ENCODE data around the gene NPAS3. TPM values are rescaled to one million over a fixed set of nuclear protein-coding genes. Genes with fewer than 3 reads are reported as not detected.

The NPAS3 gene
- total RNA-seq, 4 donors from 2014 or later, result 1.5 to 12.3 (median 3.4) TPM

DNA sequence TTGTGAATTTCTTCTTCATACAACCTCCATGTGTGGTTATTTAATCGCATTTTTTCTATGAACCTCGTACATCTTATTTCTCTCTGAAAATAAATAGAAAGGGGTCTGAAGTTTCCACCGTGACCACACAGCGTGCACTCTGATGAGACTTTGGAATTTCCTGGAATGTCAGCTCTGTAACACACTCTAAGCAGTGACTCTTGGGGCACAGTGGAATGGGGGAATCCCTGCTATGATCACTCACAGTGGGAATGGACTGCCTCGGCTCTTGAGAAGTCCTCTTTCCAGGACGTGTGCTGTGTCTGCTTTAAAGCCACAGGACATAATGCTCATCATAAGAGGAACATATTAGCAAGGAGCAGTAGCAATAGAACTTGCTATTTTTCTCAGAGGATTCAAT is 596.0 kb downstream of the NPAS3 start:
- H3K4me3 ChIP-seq, result no peak overlapping the region
- DNase-seq (ENCODE audit: low spot score in 2 of 2), result no peak
- no peak overlapping the region for H3K27ac ChIP-seq
- H3K9me3 ChIP-seq, result no peaks in the 10 kb centered on the region
- H3K36me3 ChIP-seq, result no peaks in the 10 kb centered on the region
- no peaks in the 10 kb centered on the region for H3K4me1 ChIP-seq
- WGBS, 2 donors, result 63 to 72% methylated on average over 6 of the region's 6 CpGs
- TF ChIP-seq EP300 (IDR thresholded peaks at IDR 0.05), result no peak
- TF ChIP-seq, protein P1, sequence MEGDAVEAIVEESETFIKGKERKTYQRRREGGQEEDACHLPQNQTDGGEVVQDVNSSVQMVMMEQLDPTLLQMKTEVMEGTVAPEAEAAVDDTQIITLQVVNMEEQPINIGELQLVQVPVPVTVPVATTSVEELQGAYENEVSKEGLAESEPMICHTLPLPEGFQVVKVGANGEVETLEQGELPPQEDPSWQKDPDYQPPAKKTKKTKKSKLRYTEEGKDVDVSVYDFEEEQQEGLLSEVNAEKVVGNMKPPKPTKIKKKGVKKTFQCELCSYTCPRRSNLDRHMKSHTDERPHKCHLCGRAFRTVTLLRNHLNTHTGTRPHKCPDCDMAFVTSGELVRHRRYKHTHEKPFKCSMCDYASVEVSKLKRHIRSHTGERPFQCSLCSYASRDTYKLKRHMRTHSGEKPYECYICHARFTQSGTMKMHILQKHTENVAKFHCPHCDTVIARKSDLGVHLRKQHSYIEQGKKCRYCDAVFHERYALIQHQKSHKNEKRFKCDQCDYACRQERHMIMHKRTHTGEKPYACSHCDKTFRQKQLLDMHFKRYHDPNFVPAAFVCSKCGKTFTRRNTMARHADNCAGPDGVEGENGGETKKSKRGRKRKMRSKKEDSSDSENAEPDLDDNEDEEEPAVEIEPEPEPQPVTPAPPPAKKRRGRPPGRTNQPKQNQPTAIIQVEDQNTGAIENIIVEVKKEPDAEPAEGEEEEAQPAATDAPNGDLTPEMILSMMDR (IDR thresholded peaks at IDR 0.05), result no peak
- no peak for TF ChIP-seq POLR2A (IDR thresholded peaks at IDR 0.05)
- H3K27me3 ChIP-seq, result no peaks in the 10 kb centered on the region

DNA sequence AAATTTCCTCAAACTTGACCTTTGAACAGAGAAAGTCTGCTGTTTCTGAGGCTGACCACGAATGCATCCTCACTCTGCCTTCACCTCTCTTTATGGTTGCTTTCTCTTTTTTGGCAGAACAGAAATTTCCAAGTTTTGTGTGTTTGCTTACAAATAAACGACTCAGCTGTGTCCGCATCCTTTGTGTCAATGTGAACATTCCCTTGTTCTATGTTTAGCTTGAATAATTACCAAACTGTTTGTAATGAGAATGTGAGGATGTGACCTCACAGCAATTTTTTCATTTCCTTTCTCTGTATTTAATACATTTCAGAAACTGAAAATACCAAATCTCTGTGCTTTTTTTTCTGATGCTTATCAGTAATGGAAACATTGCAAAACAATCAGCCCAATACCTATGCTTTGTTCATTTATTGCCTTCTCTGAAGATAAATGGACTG is 601.3 kb downstream of the NPAS3 start:
- Histone ChIP-seq H3K27ac (no peak overlapping the region), H3K4me3 (no peak overlapping the region), H3K4me1 (peaks cover 0 to 6% (median 0%) of the 10 kb centered on the region in 4 donors), H3K36me3 (no peaks in the 10 kb centered on the region), H3K9me3 (no peaks in the 10 kb centered on the region), H3K27me3 (no peaks in the 10 kb centered on the region)
- no peak for TF ChIP-seq EP300 (IDR thresholded peaks at IDR 0.05)
- TF ChIP-seq, protein P1 (IDR thresholded peaks at IDR 0.05), result no peak
- no peak for TF ChIP-seq POLR2A (IDR thresholded peaks at IDR 0.05)
- no peak for DNase-seq (ENCODE audit: low spot score in 2 of 2)
- WGBS, 2 donors, result 36 to 38% methylated on average over 3 of the region's 3 CpGs

DNA sequence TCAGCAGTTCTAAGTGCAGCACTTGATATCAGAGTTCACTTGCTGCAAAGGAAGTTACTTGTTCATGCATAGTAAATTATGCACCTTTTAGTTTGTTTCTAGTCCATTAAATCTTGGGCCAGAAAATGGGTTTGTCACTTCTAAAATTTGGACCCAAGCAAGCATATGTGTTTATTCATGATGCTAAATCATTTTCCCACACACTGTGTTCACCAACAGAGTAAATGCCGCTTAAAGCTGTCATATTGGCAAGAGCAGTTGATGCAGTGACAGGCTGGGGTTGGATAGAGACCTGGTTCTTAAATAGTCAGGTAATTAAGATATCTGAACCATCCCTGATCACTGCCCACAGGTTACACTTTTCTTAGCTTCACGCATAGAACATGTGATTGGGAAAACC is 602.5 kb downstream of the NPAS3 start:
- WGBS, 2 donors, result 98% methylated on average over 2 of the region's 2 CpGs
- H3K4me1 ChIP-seq, result peaks cover 0 to 6% (median 0%) of the 10 kb centered on the region in 4 donors
- TF ChIP-seq POLR2A (IDR thresholded peaks at IDR 0.05) (no peak), EP300 (IDR thresholded peaks at IDR 0.05) (no peak)
- TF ChIP-seq, protein P1 (IDR thresholded peaks at IDR 0.05), result no peak
- DNase-seq (ENCODE audit: low spot score in 2 of 2), result no peak
- H3K36me3 ChIP-seq, result no peaks in the 10 kb centered on the region
- no peak overlapping the region for H3K4me3 ChIP-seq
- no peaks in the 10 kb centered on the region for H3K27me3 ChIP-seq
- no peaks in the 10 kb centered on the region for H3K9me3 ChIP-seq
- no peak overlapping the region for H3K27ac ChIP-seq

DNA sequence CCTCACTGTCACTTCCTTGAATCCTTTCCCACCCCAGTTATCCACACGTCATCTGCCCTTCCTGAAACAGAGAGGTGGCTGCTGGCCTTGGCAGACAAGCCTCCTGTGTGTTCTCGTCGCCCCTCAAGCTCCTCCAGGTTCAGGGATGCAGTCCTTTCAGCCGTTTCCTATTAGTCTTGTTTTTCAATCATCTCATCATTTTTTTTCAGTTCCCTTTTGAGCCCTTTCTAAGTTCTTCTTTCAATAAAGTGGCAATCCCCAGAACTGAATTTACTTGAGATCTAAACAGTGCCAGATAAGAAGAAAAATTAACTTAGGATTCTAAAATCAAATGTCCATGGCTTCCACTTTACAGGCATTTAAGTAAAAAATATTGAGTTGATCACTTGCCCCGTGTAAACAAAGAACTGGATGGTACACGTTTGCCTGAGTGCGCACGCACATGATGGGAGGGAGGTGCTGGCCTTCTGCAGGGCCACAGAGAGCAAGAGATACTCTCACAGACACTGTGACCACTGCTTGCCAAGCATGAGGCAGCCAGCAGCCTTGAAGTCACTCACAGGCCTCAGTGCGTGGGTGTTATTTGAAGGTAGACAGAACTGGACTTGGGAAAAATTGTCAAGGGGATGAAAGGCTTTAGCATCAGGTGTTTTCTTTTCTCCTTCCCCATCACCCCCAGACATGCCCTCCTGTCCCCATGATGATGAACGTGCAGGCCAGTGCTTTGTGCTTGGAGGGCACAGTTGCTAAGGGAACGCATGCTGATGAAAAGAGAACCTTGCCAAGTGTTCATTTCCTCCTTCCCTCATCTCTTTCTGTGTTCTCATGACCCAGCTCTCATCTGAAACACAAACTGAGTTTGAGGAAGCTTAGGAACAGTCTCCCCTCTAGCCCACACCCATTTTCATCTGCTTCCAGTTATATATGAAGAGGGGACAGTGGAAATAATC is 603.9 kb downstream of the NPAS3 start:
- 75 to 83% methylated on average over 11 of the region's 11 CpGs for WGBS, 2 donors
- no peak for DNase-seq (ENCODE audit: low spot score in 2 of 2)
- H3K27ac ChIP-seq, result no peak overlapping the region
- no peaks in the 10 kb centered on the region for H3K27me3 ChIP-seq
- no peak overlapping the region for H3K4me3 ChIP-seq
- TF ChIP-seq, protein P1 (IDR thresholded peaks at IDR 0.05), result no peak
- no peak for TF ChIP-seq EP300 (IDR thresholded peaks at IDR 0.05)
- no peak for TF ChIP-seq POLR2A (IDR thresholded peaks at IDR 0.05)
- no peaks in the 10 kb centered on the region for H3K9me3 ChIP-seq
- H3K4me1 ChIP-seq, result peaks cover 0 to 6% (median 0%) of the 10 kb centered on the region in 4 donors
- H3K36me3 ChIP-seq, result no peaks in the 10 kb centered on the region

DNA sequence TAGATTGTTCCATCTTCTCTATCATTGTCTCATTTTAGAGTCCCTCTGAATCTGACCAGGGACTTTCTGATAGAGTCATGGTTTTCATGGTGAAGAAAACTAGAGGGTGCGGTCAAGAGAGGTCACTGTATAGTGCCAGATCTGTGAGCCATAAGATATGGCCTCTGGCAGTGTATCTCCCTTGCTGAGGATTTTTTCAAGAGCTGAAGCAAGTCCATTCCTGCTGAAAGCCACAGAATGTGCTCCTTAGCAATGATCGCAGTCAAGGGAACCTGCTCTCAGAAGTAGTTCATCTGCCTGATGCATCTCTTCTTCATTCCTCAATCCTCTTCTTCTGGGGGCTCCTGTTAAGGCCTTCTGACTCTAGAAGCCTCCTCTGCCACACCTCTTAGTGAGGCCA is 607.0 kb downstream of the NPAS3 start:
- no peak for DNase-seq (ENCODE audit: low spot score in 2 of 2)
- 92 to 93% methylated on average over 2 of the region's 2 CpGs for WGBS, 2 donors
- no peak overlapping the region for H3K4me3 ChIP-seq
- TF ChIP-seq EP300 (IDR thresholded peaks at IDR 0.05), result no peak
- no peak for TF ChIP-seq POLR2A (IDR thresholded peaks at IDR 0.05)
- TF ChIP-seq, protein P1 (IDR thresholded peaks at IDR 0.05), result no peak
- no peak overlapping the region for H3K27ac ChIP-seq
- no peaks in the 10 kb centered on the region for H3K9me3 ChIP-seq
- H3K36me3 ChIP-seq, result no peaks in the 10 kb centered on the region
- no peaks in the 10 kb centered on the region for H3K4me1 ChIP-seq
- H3K27me3 ChIP-seq, result no peaks in the 10 kb centered on the region

Measured in tibial nerve (tissue), 4 donors.